Measurements from ENCODE around the gene NOM1.

The NOM1 gene

DNA sequence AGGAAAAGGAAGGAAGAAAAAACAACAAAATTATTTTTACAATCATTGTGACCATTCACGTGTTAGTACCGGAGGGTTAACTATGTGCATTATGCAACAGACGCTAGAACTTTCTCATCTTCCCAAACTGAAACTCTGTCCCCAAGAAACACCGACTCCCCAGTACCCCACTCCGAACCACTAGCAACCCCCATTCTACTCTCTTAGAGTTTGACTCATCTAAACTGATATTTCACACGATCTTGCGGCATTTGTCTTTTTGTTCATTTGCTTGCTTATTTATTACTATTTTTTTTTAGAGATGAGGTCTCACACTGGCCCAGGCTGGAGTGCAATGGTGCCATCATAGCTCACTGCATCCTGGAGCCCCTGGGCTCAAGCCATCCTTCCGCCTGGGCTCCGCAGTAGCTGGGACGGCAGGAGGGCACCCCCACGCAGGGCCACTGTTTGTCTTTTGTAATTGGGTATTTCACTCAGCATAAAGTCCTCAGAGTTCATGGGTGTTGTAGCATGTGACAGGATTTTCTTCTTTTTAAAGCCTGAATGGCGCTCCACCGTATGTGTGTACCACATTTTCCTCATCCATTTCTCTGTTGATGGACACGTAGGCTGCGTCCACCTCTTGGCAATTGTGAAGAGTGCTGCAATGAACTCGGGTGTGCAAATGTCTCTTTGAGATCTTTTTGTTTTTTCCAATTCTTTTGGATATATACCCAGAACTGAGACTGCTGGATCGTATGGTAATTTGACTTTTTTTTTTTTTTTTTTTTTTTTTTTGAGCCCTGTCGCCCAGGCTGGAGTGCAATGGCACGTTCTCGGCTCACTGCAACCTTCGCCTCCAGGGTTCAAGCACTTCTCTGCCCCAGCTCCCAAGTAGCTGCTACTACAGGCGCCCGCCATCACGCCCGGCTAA is 51.5 kb downstream of the NOM1 start:
- H3K4me3 ChIP-seq (ENCODE audit: extremely low read depth, insufficient read depth, low read length, poor library complexity, severe bottlenecking) = no peak overlapping the region
- no peaks in the 10 kb centered on the region for H3K9me3 ChIP-seq (ENCODE audit: control insufficient read depth, low read length)
- WGBS, 2 experiments (ENCODE audit: insufficient coverage in 2 of 2) = 9 to 18% methylated on average over 11 to 12 of the region's 25 CpGs
- H3K36me3 ChIP-seq (ENCODE audit: control insufficient read depth, insufficient read depth, low read length) = no peaks in the 10 kb centered on the region
- peaks cover 18% of the 10 kb centered on the region for H3K4me1 ChIP-seq (ENCODE audit: control insufficient read depth, insufficient read depth, low read length, poor library complexity, severe bottlenecking)
- no peak overlapping the region for H3K27ac ChIP-seq (ENCODE audit: low read depth, low read length, severe bottlenecking)

DNA sequence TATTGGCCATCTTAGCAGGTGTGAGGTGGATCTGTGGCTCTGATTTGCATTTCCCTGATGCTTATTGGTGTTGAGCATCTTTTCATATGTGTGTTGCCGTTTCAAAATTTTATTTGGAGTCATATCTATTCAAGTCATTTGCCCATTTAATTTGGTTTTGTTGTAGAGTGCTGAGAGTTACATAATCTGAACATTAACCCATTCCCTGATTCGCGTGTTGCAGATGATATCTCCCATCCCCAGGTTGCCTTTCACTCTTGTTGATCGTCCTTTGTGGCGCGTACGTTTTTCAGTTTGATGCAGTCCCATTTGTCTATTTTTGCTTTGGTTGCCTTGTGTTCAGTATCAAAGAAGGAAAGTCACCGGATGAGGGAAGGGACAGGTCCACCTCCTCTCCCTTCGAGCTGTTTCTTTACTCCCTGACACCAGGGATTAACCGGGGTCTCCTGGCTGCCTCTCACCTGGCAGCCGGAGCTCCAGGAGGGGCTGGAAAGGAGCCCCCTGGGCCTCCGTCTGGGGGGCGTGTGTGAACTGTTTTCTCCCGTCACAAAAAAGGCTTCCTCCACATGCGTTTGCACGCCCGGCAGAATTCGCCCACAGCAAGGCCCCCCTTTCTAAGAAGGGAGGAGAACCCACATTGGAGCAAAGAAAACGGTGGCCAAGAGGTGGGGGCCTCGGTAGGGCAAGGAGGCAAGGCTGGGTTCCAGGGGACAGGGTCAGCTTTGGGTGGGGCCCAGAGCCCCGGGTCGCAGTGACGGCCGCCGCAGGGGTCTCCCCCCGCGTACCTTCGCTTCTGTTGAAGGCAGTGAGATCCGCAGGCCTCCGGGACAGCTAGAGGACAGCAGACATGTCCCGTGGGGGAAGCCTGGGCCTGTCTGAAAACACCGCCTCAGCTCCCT is 52.7 kb downstream of the NOM1 start:
- Histone ChIP-seq H3K4me1 (ENCODE audit: control insufficient read depth, insufficient read depth, low read length, poor library complexity, severe bottlenecking) (peaks cover 18% of the 10 kb centered on the region), H3K9me3 (ENCODE audit: control insufficient read depth, low read length) (no peaks in the 10 kb centered on the region), H3K27ac (ENCODE audit: low read depth, low read length, severe bottlenecking) (no peak overlapping the region), H3K36me3 (ENCODE audit: control insufficient read depth, insufficient read depth, low read length) (no peaks in the 10 kb centered on the region), H3K4me3 (ENCODE audit: extremely low read depth, insufficient read depth, low read length, poor library complexity, severe bottlenecking) (no peak overlapping the region)
- 2 to 7% methylated on average over 20 to 25 of the region's 32 CpGs for WGBS, 2 experiments (ENCODE audit: insufficient coverage in 2 of 2)

DNA sequence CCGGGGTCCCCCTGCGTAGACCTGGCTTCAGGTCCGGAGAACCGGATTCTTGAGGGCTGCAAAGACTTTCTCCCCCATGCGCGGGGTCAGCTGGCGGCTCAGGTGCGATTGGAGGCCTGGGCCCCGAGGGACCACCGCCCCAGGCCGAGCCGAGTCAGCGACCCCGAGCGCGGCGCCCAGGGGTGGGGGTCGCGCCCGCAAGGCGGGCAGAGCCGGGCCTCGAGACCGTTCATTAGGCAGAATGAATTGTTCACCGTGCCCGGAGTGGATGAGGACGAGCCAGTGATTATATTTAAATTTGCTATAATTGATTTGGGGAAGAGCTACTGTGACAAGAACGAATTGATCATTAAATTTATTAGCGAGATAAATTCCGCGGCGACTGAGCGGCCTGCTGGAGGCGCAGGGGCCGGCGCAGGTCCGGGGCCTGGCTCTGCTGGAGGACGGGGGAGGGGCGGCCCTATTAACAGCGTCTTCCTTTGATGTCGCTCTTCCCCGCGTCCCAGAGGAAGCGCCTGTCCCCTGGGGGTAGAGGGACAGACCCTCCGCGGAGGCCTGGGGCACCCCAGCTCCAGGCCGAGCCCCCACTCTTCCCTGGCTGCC is 53.4 kb downstream of the NOM1 start:
- Histone ChIP-seq H3K9me3 (ENCODE audit: control insufficient read depth, low read length) (no peaks in the 10 kb centered on the region), H3K4me3 (ENCODE audit: extremely low read depth, insufficient read depth, low read length, poor library complexity, severe bottlenecking) (no peak overlapping the region), H3K27ac (ENCODE audit: low read depth, low read length, severe bottlenecking) (no peak overlapping the region), H3K4me1 (ENCODE audit: control insufficient read depth, insufficient read depth, low read length, poor library complexity, severe bottlenecking) (peaks cover 18% of the 10 kb centered on the region), H3K36me3 (ENCODE audit: control insufficient read depth, insufficient read depth, low read length) (no peaks in the 10 kb centered on the region)
- WGBS, 2 experiments (ENCODE audit: insufficient coverage in 2 of 2) = 1 to 2% methylated on average over 38 to 41 of the region's 47 CpGs

DNA sequence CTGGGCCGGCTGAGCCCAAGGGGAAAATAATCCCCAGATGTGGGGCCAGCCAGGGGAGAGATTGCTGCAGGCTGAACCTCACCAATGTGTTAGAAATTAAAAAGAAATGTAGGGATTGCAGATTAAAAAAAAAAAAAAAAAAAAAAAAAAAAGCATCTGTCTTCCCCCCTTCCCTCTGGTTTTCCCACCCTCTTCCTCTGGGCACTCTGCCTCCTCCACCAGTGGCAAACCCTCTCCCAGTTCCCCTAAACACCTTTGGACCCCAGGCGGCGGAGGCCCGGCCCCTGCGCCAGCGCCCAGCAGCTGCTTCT is 53.9 kb downstream of the NOM1 start:
- Histone ChIP-seq H3K36me3 (ENCODE audit: control insufficient read depth, insufficient read depth, low read length) (no peaks in the 10 kb centered on the region), H3K9me3 (ENCODE audit: control insufficient read depth, low read length) (no peaks in the 10 kb centered on the region), H3K27ac (ENCODE audit: low read depth, low read length, severe bottlenecking) (no peak overlapping the region), H3K4me1 (ENCODE audit: control insufficient read depth, insufficient read depth, low read length, poor library complexity, severe bottlenecking) (peaks cover 18% of the 10 kb centered on the region), H3K4me3 (ENCODE audit: extremely low read depth, insufficient read depth, low read length, poor library complexity, severe bottlenecking) (no peak overlapping the region)
- WGBS, 2 experiments (ENCODE audit: insufficient coverage in 2 of 2) = no CpG with 5 or more reads among the region's 6 CpGs

GRCh38 chr7:157003756-157004520 is 54.4 kb downstream of the NOM1 start:
- no peaks in the 10 kb centered on the region for H3K9me3 ChIP-seq (ENCODE audit: control insufficient read depth, low read length)
- H3K4me3 ChIP-seq (ENCODE audit: extremely low read depth, insufficient read depth, low read length, poor library complexity, severe bottlenecking) = no peak overlapping the region
- H3K4me1 ChIP-seq (ENCODE audit: control insufficient read depth, insufficient read depth, low read length, poor library complexity, severe bottlenecking) = peaks cover 18% of the 10 kb centered on the region
- no peak overlapping the region for H3K27ac ChIP-seq (ENCODE audit: low read depth, low read length, severe bottlenecking)
- no peaks in the 10 kb centered on the region for H3K36me3 ChIP-seq (ENCODE audit: control insufficient read depth, insufficient read depth, low read length)
- 1% methylated on average over 52 to 58 of the region's 60 CpGs for WGBS, 2 experiments (ENCODE audit: insufficient coverage in 2 of 2)

DNA sequence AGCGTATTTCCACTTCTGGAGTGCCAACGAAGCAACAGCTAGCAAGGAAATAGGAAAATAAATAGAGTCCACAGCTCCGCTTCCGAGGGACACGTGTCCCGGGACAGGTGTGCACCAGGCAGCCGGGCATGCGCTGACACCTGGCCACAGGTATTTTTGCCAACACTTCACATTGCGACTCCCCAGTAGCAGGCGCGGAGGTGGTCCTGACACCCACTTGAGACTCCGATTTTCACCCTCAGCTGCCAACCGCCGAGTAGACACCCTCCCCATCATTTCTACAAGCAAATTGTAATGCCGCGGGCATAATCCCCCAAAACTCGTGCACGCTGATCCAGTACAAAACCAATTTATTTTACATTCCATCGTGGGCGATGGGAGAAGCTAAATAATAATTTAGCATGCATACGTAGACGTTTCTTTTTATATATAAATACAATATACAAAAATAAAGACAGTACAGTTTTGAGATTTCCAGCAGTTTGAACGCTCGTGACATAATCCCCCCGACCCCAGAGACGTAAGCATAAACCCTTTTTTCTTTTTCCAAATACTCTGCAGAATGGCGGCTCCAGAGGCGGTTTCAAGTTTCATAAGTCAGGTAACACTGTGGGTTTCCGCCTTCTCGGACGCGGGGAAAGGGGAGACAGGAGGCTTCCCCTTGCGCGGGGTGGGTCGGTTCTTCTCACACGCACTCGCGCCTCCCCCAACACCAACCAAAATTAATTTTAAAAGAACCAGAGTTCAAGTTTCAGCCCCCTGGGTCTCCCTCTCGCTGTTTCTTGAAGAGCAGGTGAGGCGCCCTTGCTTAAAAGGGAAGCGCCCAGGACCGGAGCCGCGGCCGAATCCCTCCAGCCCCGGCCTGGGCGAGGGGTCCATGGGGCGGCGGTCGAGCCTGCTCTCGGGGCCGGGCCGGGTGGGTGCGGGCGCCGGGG is 55.3 kb downstream of the NOM1 start:
- peaks cover 18% of the 10 kb centered on the region for H3K4me1 ChIP-seq (ENCODE audit: control insufficient read depth, insufficient read depth, low read length, poor library complexity, severe bottlenecking)
- WGBS, 2 experiments (ENCODE audit: insufficient coverage in 2 of 2) = 2 to 4% methylated on average over 25 to 37 of the region's 56 CpGs
- H3K27ac ChIP-seq (ENCODE audit: low read depth, low read length, severe bottlenecking) = no peak overlapping the region
- H3K4me3 ChIP-seq (ENCODE audit: extremely low read depth, insufficient read depth, low read length, poor library complexity, severe bottlenecking) = no peak overlapping the region
- H3K9me3 ChIP-seq (ENCODE audit: control insufficient read depth, low read length) = no peaks in the 10 kb centered on the region
- H3K36me3 ChIP-seq (ENCODE audit: control insufficient read depth, insufficient read depth, low read length) = no peaks in the 10 kb centered on the region

GRCh38 chr7:157005456-157006204 is 56.1 kb downstream of the NOM1 start:
- peaks cover 16% of the 10 kb centered on the region for H3K4me1 ChIP-seq (ENCODE audit: control insufficient read depth, insufficient read depth, low read length, poor library complexity, severe bottlenecking)
- 1 to 2% methylated on average over 55 to 57 of the region's 77 CpGs for WGBS, 2 experiments (ENCODE audit: insufficient coverage in 2 of 2)
- no peak overlapping the region for H3K4me3 ChIP-seq (ENCODE audit: extremely low read depth, insufficient read depth, low read length, poor library complexity, severe bottlenecking)
- H3K9me3 ChIP-seq (ENCODE audit: control insufficient read depth, low read length) = no peaks in the 10 kb centered on the region
- H3K27ac ChIP-seq (ENCODE audit: low read depth, low read length, severe bottlenecking) = no peak overlapping the region
- no peaks in the 10 kb centered on the region for H3K36me3 ChIP-seq (ENCODE audit: control insufficient read depth, insufficient read depth, low read length)

DNA sequence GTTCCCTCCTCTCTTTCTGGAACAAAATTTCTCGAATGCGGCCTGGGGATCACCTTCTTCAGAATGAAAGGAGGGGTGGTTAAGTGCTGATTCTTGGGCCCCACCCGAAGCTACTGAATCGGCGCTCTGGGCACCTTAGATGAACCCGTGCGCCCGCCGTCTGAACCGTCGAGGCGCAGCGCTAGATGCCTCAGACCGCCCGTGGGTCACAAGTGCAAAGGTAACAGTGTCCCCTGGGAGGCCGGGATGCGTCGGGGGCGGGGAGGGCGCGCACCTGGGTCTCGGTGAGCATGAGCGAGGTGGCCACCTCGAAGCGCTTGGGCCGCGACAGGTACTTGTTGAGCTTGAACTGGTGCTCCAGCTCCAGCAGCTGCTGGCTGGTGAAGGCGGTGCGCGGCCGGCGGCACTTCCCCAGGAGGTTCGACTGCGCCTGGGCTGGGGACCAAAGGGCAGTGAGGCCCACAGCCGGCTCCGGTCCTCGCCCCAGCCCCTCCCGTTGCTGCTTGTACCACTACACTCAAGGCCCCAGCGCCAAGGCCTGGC is 56.8 kb downstream of the NOM1 start:
- H3K27ac ChIP-seq (ENCODE audit: low read depth, low read length, severe bottlenecking) = no peak overlapping the region
- H3K36me3 ChIP-seq (ENCODE audit: control insufficient read depth, insufficient read depth, low read length) = no peaks in the 10 kb centered on the region
- H3K9me3 ChIP-seq (ENCODE audit: control insufficient read depth, low read length) = no peaks in the 10 kb centered on the region
- 3% methylated on average over 32 to 33 of the region's 39 CpGs for WGBS, 2 experiments (ENCODE audit: insufficient coverage in 2 of 2)
- H3K4me1 ChIP-seq (ENCODE audit: control insufficient read depth, insufficient read depth, low read length, poor library complexity, severe bottlenecking) = peaks cover 18% of the 10 kb centered on the region
- no peak overlapping the region for H3K4me3 ChIP-seq (ENCODE audit: extremely low read depth, insufficient read depth, low read length, poor library complexity, severe bottlenecking)
